B cell (primary cell): ENCODE measurements around the gene GRIK5. TPM values are rescaled to one million over a fixed set of nuclear protein-coding genes. Genes with fewer than 3 reads are reported as not detected.

Experiments used
- ATAC-seq: fragments of 200-7000 bp; cut with Tn5 transposase; one replicate; pipeline ENCODE4 v1.10.0; 2021; ENCODE audit warnings: low read depth, mild to moderate bottlenecking, moderate number of reproducible peaks, moderate library complexity
- CTCF ChIA-PET: fragments of 350-600 bp; sonication (Branson Sonifier 250); formaldehyde crosslinking; loops from one replicate; lab custom pipeline; 2021; ENCODE audit warnings: antibody characterized with exemption, inconsistent platforms; lab: Charles Lee
- POLR2A ChIA-PET: fragments of 350-600 bp; sonication (Branson Sonifier 250); formaldehyde crosslinking; loops from one replicate; lab custom pipeline; 2021; ENCODE audit warnings: antibody characterized with exemption; lab: Charles Lee
- DNase-seq: peaks from one replicate; pipeline ENCODE4 v3.0.0; 2013
- H2AFZ ChIP-seq: 2 replicates; pipeline ENCODE4 v1.6.1; 2012; ENCODE audit warnings: mild to moderate bottlenecking, low read depth, low read length; ENCODE audit not compliant: insufficient read depth, poor library complexity, severe bottlenecking
- H3K27ac ChIP-seq, 2 donors: 1 replicate in 1 of 2; 2 replicates in 1 of 2; pipeline ENCODE4 v1.5.1; 2012 to 2013; ENCODE audit warnings: low read length in 2 of 2, mild to moderate bottlenecking in 2 of 2, moderate library complexity in 1 of 2
- H3K27me3 ChIP-seq, 4 experiments: fragments of 200-600 bp in 1 of 4; sonication (generic) in 1 of 4; replicated peaks in 1 of 4; 1 replicate in 2 of 4; 2 replicates in 2 of 4; pipeline versions ENCODE4 v1.6.1 to v1.7.0; 2013 to 2016; ENCODE audit warnings: low read length in 3 of 4, mild to moderate bottlenecking in 2 of 4, mixed read lengths in 1 of 4, moderate library complexity in 1 of 4; ENCODE audit not compliant: insufficient read depth in 4 of 4, control insufficient read depth in 3 of 4; ENCODE audit errors: control extremely low read depth in 1 of 4
- H3K36me3 ChIP-seq, 2 experiments: replicated peaks in 1 of 2; 1 replicate in 1 of 2; 2 replicates in 1 of 2; pipeline versions ENCODE4 v1.6.1 to v1.7.1; 2013; ENCODE audit warnings: low read length in 1 of 2; ENCODE audit not compliant: insufficient read depth in 2 of 2, control insufficient read depth in 1 of 2; ENCODE audit errors: control extremely low read depth in 1 of 2, extremely low read depth in 1 of 2
- H3K4me1 ChIP-seq, 2 donors: fragments of 200-600 bp in 1 of 2; sonication (generic) in 1 of 2; 1 replicate in 1 of 2; 2 replicates in 1 of 2; pipeline versions ENCODE4 v1.5.1 to v1.6.1; 2013 to 2017; ENCODE audit warnings: low read length in 2 of 2; ENCODE audit not compliant: control insufficient read depth in 2 of 2, insufficient read depth in 2 of 2
- H3K4me2 ChIP-seq: replicated peaks from 2 replicates; pipeline ENCODE3; 2012; ENCODE audit warnings: mild to moderate bottlenecking, low read depth, low read length; ENCODE audit not compliant: poor library complexity, severe bottlenecking
- H3K4me3 ChIP-seq, 5 experiments: fragments of 200-600 bp in 1 of 5; sonication (generic) in 1 of 5; 1 replicate in 3 of 5; 2 replicates in 2 of 5; pipeline versions ENCODE4 v1.5.1 to v1.7.0; 2011 to 2016; ENCODE audit warnings: low read length in 4 of 5, mild to moderate bottlenecking in 4 of 5, low read depth in 2 of 5, control low read depth in 1 of 5, moderate library complexity in 1 of 5; ENCODE audit not compliant: insufficient read depth in 1 of 5; ENCODE audit errors: control extremely low read depth in 1 of 5, extremely low read depth in 1 of 5
- H3K79me2 ChIP-seq: fragments of 200-600 bp; sonication (generic); one replicate; pipeline ENCODE4 v1.6.0; 2016; ENCODE audit warnings: low read length; ENCODE audit not compliant: control insufficient read depth, insufficient read depth
- H3K9ac ChIP-seq: fragments of 200-600 bp; sonication (generic); 2 replicates; pipeline ENCODE4 v1.6.1; 2017; ENCODE audit warnings: mild to moderate bottlenecking, low read length, moderate library complexity
- H3K9me3 ChIP-seq, 3 donors: one replicate each; pipeline versions ENCODE4 v1.6.1 to v1.7.1; 2013; ENCODE audit warnings: low read length in 2 of 3; ENCODE audit not compliant: control insufficient read depth in 2 of 3, insufficient read depth in 1 of 3; ENCODE audit errors: control extremely low read depth in 1 of 3
- H4K20me1 ChIP-seq: 2 replicates; pipeline ENCODE4 v1.6.0; 2012; ENCODE audit warnings: mild to moderate bottlenecking, low read length; ENCODE audit not compliant: insufficient read depth, control insufficient read depth, poor library complexity, severe bottlenecking
- H3K27ac Mint-ChIP-seq: one replicate; pipeline ENCODE4 v1.8.0; 2021; ENCODE audit warnings: mixed read lengths
- H3K27me3 Mint-ChIP-seq: one replicate; pipeline ENCODE4 v1.8.0; 2021; ENCODE audit warnings: mixed read lengths
- H3K4me1 Mint-ChIP-seq: one replicate; pipeline ENCODE4 v1.8.0; 2021; ENCODE audit warnings: mixed read lengths
- H3K4me3 Mint-ChIP-seq: one replicate; pipeline ENCODE4 v1.8.0; 2021; ENCODE audit warnings: mixed read lengths
- H3K9me3 Mint-ChIP-seq: one replicate; pipeline ENCODE4 v1.8.0; 2022; ENCODE audit warnings: mixed read lengths; ENCODE audit not compliant: insufficient read depth
- CTCF ChIP-seq: fragments of 200-600 bp; IDR thresholded peaks from one replicate; pipeline ENCODE4 v1.8.0; 2022; ENCODE audit warnings: antibody characterized with exemption, mild to moderate bottlenecking
- EZH2 ChIP-seq: IDR thresholded peaks from 2 replicates; pipeline ENCODE4 v1.6.1; 2012; ENCODE audit warnings: borderline replicate concordance, low read depth, mild to moderate bottlenecking, moderate library complexity, low read length; ENCODE audit not compliant: insufficient read depth, poor library complexity, severe bottlenecking
- WGBS: methylation state at CpG from one replicate; pipeline ENCODE4 v1.1.5; 2013; ENCODE audit warnings: missing lambda C conversion rate; ENCODE audit not compliant: insufficient coverage; 5-methylcytosine and 5-hydroxymethylcytosine counted together
- intact Hi-C: fragments of 100-400 bp; cut with micrococcal nuclease; formaldehyde crosslinking; loops from one replicate; pipeline ENCODE4 v1.10.0; 2022
- polyA plus RNA-seq: library from polyadenylated mRNA; depleted of rRNA; stranded (reverse); fragments of >200 nt; gene quantifications from 2 replicates; pipeline ENCODE4 v1.2.3, GENCODE V29; 2012
- total RNA-seq, 2 donors: library from RNA; stranded (reverse); fragments of 120-200 nt in 1 of 2; gene quantifications; 1 replicate in 1 of 2; 2 replicates in 1 of 2; pipeline versions ENCODE4 v1.2.3 to v1.2.4, GENCODE V29; 2013 to 2022

Gene GRIK5
- total and polyA plus RNA-seq, 2 donors (not counting 1 experiment from before 2014, with no cell fraction given): 0.09 to 0.27 TPM

DNA sequence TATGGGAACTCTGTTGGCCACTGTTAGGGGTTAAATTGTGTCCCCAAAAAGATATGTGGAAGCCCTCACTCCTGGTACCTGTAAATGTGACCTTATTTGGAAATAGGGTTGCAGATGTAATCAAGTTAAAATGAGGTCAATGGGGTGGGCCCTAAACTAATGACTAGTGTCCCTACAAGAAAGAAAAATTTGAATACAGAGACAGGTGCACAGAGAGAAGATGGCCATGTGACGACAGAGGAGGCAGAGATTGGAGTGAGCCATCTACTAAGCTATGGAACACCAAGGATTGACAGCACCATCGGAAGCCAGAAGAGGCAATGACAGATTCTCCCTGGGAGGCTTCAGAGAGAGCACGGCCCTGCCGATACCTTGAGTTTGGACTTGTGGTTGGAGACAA, 45.7 kb upstream of the GRIK5 start:
- Mint-ChIP-seq H3K27me3 (no peaks in the 10 kb centered on the region), H3K9me3 (no peaks in the 10 kb centered on the region), H3K4me3 (peak overlapping the region; percentile 49), H3K27ac (peak overlapping the region; percentile 98), H3K4me1 (peaks cover 92% of the 10 kb centered on the region)
- ATAC-seq (peak; percentile 12), DNase-seq (peak; percentile 44)
- Histone ChIP-seq H3K4me1 (peaks cover 79 to 99% of the 10 kb centered on the region in 2 donors), H3K9me3 (no peaks in the 10 kb centered on the region), H3K79me2 (peaks cover 29% of the 10 kb centered on the region), H3K36me3 (peaks cover 0 to 65% of the 10 kb centered on the region in 2 experiments), H3K27me3 (no peaks in the 10 kb centered on the region), H3K9ac (no peak overlapping the region), H4K20me1 (peaks cover 30% of the 10 kb centered on the region), H2AFZ (no peak overlapping the region), H3K4me2 (peak overlapping the region; percentile 78), H3K4me3 (no peak overlapping the region), H3K27ac (peak overlapping the region; percentile 71 to 72)
- intact Hi-C loops: no loop called here
- POLR2A ChIA-PET: interaction anchor here (3.8 to 5.5 kb wide), 3 partner anchors 9 to 17 kb away, joined by 28 to 77 read pairs (median 36); partner anchors contain the start of gene POU2F2
- WGBS: 68% methylated on average over 4 of the region's 4 CpGs
- CTCF ChIA-PET: interaction anchor here (0.6 to 19.4 kb wide), 4 partner anchors 7 to 61 kb away, joined by 4 to 419 read pairs (median 118); partner anchors contain the start of gene POU2F2
- TF ChIP-seq EZH2: no peak
- TF ChIP-seq CTCF: no peak

GRCh38 chr19:42115219-42115618, 45.2 kb upstream of the GRIK5 start:
- H3K27ac ChIP-seq: peak overlapping the region; percentile 71 to 72
- H3K36me3 ChIP-seq: peaks cover 0 to 66% of the 10 kb centered on the region in 2 experiments
- POLR2A ChIA-PET: interaction anchor here (0.7 to 5.5 kb wide), 6 partner anchors 9 to 128 kb away, joined by 3 to 77 read pairs (median 19); partner anchors contain the start of genes GSK3A and POU2F2
- no peak overlapping the region for H3K4me3 ChIP-seq
- WGBS: 31% methylated on average over 4 of the region's 4 CpGs
- no peaks in the 10 kb centered on the region for H3K9me3 ChIP-seq
- ATAC-seq: no peak
- peak; percentile 42 for DNase-seq
- intact Hi-C loops: no loop called here
- H3K27ac Mint-ChIP-seq: peak overlapping the region; percentile 98
- no peak overlapping the region for H2AFZ ChIP-seq
- H3K27me3 Mint-ChIP-seq: no peaks in the 10 kb centered on the region
- H3K4me3 Mint-ChIP-seq: peak overlapping the region; percentile 87
- peaks cover 77 to 97% of the 10 kb centered on the region in 2 donors for H3K4me1 ChIP-seq
- TF ChIP-seq CTCF (no peak), EZH2 (no peak)
- H3K9me3 Mint-ChIP-seq: no peaks in the 10 kb centered on the region
- CTCF ChIA-PET: interaction anchor here (1.3 to 19.4 kb wide), 11 partner anchors 7 to 182 kb away, joined by 3 to 419 read pairs (median 10); partner anchors contain the start of genes POU2F2 and ZNF526
- H3K27me3 ChIP-seq: no peaks in the 10 kb centered on the region
- H4K20me1 ChIP-seq: peaks cover 30% of the 10 kb centered on the region
- peaks cover 34% of the 10 kb centered on the region for H3K79me2 ChIP-seq
- peak overlapping the region; percentile 78 for H3K4me2 ChIP-seq
- H3K4me1 Mint-ChIP-seq: peaks cover 92% of the 10 kb centered on the region
- no peak overlapping the region for H3K9ac ChIP-seq
